ENCODE data around the gene MFGE8.

The MFGE8 gene

DNA sequence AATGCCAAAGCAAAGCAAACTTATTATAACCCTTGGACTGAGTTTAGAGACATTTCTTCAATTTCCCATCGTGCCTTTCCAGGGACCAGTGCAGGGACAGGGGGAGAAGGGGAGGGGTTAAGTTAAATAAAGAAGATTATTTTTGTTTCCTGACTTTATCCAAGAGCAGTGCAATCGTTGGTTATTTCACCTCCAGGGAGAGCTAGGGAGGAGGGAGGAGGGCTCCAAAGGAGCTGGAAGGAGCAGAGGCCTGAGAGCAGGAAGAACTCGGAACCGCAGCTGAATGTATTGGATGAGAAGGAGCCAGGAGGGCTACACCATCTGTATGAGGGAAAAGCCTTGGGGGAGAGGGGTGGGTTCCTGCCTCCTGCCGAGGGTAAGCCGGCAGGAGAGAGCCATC lies 38.5 kb downstream of the MFGE8 start:
- H3K36me3 ChIP-seq = no peaks in the 10 kb centered on the region
- DNase-seq = peak; percentile 14
- no peaks in the 10 kb centered on the region for H3K27me3 ChIP-seq (ENCODE audit: insufficient read depth, low read depth, severe bottlenecking)
- no peak overlapping the region for H3K27ac ChIP-seq
- TF ChIP-seq, protein P1, sequence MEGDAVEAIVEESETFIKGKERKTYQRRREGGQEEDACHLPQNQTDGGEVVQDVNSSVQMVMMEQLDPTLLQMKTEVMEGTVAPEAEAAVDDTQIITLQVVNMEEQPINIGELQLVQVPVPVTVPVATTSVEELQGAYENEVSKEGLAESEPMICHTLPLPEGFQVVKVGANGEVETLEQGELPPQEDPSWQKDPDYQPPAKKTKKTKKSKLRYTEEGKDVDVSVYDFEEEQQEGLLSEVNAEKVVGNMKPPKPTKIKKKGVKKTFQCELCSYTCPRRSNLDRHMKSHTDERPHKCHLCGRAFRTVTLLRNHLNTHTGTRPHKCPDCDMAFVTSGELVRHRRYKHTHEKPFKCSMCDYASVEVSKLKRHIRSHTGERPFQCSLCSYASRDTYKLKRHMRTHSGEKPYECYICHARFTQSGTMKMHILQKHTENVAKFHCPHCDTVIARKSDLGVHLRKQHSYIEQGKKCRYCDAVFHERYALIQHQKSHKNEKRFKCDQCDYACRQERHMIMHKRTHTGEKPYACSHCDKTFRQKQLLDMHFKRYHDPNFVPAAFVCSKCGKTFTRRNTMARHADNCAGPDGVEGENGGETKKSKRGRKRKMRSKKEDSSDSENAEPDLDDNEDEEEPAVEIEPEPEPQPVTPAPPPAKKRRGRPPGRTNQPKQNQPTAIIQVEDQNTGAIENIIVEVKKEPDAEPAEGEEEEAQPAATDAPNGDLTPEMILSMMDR (IDR thresholded peaks at IDR 0.05; ENCODE audit: low read depth, low read length) = no peak
- H3K4me3 ChIP-seq (ENCODE audit: low read depth, low read length) = no peak overlapping the region
- H3K9me3 ChIP-seq (ENCODE audit: severe bottlenecking) = no peaks in the 10 kb centered on the region

DNA sequence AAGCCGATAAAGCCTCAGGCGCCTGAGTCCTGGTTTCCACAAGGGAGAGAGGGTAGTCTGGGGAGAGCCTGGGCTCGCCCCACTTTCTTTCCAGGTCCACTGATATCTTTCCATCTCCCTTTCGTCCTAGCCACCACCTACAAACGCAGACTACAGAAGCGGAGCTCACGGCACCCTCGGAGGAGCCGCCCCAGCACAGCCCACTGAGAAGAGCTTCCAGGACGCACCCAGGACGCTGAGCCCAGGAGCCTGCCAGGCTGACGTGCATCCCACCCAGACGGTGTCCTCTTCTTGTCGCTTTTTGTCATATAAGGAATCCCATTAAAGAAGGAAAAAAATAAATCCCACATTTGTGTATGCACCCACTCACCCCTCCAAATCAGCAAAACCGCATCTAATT lies 38.9 kb downstream of the MFGE8 start:
- Histone ChIP-seq H3K27ac (no peak overlapping the region), H3K9me3 (ENCODE audit: severe bottlenecking) (no peaks in the 10 kb centered on the region), H3K4me3 (ENCODE audit: low read depth, low read length) (no peak overlapping the region), H3K36me3 (no peaks in the 10 kb centered on the region), H3K27me3 (ENCODE audit: insufficient read depth, low read depth, severe bottlenecking) (no peaks in the 10 kb centered on the region)
- TF ChIP-seq, protein P1 (IDR thresholded peaks at IDR 0.05; ENCODE audit: low read depth, low read length) = no peak
- no peak for DNase-seq

DNA sequence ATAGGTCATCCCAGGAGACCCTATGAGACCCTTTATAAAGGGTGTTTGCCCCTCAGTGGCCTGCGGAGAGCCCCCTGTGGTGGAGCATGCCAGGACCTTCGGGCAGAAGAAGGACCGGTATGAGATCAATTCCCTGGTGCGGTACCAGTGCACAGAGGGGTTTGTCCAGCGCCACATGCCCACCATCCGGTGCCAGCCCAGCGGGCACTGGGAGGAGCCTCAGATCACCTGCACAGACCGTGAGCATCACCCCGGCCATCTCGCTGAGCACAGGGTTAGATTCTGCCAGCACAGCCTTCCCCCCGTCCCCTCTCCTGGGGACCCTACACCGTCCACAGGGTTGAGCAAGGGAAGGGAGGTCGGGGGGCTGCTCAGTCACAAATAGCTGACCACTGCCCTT lies 39.4 kb downstream of the MFGE8 start:
- Histone ChIP-seq H3K27ac (no peak overlapping the region), H3K36me3 (no peaks in the 10 kb centered on the region), H3K9me3 (ENCODE audit: severe bottlenecking) (no peaks in the 10 kb centered on the region), H3K4me3 (ENCODE audit: low read depth, low read length) (no peak overlapping the region), H3K27me3 (ENCODE audit: insufficient read depth, low read depth, severe bottlenecking) (no peaks in the 10 kb centered on the region)
- TF ChIP-seq, protein P1 (IDR thresholded peaks at IDR 0.05; ENCODE audit: low read depth, low read length) = no peak
- no peak for DNase-seq

DNA sequence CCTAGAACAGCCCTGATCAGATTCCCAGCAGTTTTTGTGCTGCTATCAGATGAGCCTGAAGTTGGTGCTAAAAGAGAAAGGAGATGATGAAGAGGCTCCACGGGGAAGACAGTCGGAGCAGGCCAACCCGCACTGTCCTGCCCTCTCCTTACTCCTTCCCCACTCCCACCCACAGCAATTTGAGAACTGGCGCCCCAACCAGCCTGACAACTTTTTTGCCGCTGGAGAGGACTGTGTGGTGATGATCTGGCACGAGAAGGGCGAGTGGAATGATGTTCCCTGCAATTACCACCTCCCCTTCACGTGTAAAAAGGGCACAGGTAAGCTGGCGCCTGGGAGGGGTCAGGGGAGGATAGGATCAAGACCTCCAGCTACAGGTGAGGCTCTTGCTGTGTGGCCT lies 40.5 kb downstream of the MFGE8 start:
- TF ChIP-seq, protein P1 (IDR thresholded peaks at IDR 0.05; ENCODE audit: low read depth, low read length) = no peak
- Histone ChIP-seq H3K4me3 (ENCODE audit: low read depth, low read length) (no peak overlapping the region), H3K27me3 (ENCODE audit: insufficient read depth, low read depth, severe bottlenecking) (no peaks in the 10 kb centered on the region)

DNA sequence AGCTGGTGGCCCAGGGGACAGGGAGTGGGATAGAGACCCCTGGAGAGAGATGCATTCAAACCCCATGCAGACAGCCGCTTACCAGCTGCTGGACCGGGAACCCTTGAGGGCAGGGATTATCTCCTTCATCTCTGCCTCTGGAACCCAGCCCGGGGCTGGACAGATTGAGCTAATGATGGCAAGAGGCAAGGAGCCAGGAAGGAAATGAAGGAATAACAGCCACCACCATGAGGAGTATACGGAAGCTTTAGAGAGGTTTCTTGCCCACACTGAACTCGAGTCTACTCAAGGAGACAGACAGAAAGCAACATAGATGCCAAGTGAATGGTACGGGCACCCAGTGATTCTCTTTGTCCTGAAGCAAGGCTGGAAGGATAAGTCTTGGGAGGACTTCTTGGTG lies 41.1 kb downstream of the MFGE8 start:
- no peaks in the 10 kb centered on the region for H3K9me3 ChIP-seq (ENCODE audit: severe bottlenecking)
- no peak for DNase-seq
- no peaks in the 10 kb centered on the region for H3K27me3 ChIP-seq (ENCODE audit: insufficient read depth, low read depth, severe bottlenecking)
- no peak overlapping the region for H3K4me3 ChIP-seq (ENCODE audit: low read depth, low read length)
- H3K36me3 ChIP-seq = no peaks in the 10 kb centered on the region
- TF ChIP-seq, protein P1 (IDR thresholded peaks at IDR 0.05; ENCODE audit: low read depth, low read length) = no peak
- H3K27ac ChIP-seq = no peak overlapping the region

More for the DNA sequence above, 40.5 kb downstream of the MFGE8 start:
- DNase-seq = no peak
- Histone ChIP-seq H3K27ac (no peak overlapping the region), H3K9me3 (ENCODE audit: severe bottlenecking) (no peaks in the 10 kb centered on the region), H3K36me3 (no peaks in the 10 kb centered on the region)

DNA sequence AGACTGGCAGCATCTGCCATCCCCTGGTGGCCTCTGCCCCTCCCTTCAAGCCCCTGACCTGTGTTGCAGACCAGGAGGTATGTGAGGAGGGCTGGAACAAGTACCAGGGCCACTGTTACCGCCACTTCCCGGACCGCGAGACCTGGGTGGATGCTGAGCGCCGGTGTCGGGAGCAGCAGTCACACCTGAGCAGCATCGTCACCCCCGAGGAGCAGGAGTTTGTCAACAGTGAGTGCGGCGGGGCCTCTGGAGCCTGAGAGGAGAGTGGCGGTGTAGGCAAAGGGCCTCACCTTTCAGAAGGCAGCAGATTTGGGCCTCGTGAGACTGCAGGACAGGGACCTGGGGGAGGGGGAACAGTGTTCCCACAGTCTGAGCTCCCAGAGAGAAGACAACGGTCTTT lies 41.9 kb downstream of the MFGE8 start:
- Histone ChIP-seq H3K27ac (no peak overlapping the region), H3K9me3 (ENCODE audit: severe bottlenecking) (no peaks in the 10 kb centered on the region), H3K27me3 (ENCODE audit: insufficient read depth, low read depth, severe bottlenecking) (no peaks in the 10 kb centered on the region), H3K36me3 (no peaks in the 10 kb centered on the region), H3K4me3 (ENCODE audit: low read depth, low read length) (no peak overlapping the region)
- DNase-seq = no peak
- TF ChIP-seq, protein P1 (IDR thresholded peaks at IDR 0.05; ENCODE audit: low read depth, low read length) = no peak

Data from WERI-Rb-1 (cell line).